ENCODE data around the gene SBNO2.

The SBNO2 gene

DNA sequence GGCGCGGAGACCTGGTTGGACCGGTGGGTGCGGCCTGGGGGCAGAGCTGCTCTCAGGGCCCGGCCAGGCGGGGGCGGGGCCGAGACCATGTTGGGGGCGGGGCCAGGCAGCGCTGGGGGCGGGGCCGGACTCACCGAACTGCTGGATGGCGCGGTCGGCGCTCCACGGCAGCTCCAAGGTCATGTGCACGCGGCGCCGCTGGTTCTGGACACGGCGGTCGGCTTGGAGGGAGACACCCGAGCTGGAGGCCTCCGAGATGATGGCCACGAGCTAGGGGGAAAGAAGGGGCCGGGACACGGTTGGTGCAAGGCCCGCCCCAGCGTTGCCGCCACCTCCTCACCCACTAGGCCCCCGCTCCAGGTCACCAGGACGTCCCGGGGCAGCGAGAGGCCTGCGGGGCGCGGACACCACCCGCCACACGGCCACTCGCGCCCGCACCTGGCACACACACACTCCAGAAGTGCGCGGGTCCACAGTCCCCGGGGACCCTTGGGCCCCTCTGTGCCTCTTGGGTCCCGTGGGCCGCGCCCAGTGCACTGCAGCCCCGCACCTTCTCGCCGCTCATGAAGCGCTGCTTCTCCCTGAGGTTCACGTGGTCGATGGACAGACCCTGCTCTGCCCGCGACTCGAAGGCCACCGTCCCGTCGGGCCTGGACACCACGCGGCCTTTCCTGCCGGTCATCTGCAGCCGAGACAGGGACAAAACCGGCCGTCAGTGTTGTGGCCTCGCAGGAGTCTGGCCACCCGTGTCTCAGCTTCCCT lies 61.6 kb downstream of the SBNO2 start:
- TF ChIP-seq, protein P1, sequence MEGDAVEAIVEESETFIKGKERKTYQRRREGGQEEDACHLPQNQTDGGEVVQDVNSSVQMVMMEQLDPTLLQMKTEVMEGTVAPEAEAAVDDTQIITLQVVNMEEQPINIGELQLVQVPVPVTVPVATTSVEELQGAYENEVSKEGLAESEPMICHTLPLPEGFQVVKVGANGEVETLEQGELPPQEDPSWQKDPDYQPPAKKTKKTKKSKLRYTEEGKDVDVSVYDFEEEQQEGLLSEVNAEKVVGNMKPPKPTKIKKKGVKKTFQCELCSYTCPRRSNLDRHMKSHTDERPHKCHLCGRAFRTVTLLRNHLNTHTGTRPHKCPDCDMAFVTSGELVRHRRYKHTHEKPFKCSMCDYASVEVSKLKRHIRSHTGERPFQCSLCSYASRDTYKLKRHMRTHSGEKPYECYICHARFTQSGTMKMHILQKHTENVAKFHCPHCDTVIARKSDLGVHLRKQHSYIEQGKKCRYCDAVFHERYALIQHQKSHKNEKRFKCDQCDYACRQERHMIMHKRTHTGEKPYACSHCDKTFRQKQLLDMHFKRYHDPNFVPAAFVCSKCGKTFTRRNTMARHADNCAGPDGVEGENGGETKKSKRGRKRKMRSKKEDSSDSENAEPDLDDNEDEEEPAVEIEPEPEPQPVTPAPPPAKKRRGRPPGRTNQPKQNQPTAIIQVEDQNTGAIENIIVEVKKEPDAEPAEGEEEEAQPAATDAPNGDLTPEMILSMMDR (conservative IDR thresholded peaks at IDR 0.05; ENCODE audit: low read depth, low read length) = no peak
- Histone ChIP-seq H3K27ac (no peak overlapping the region), H3K4me3 (IDR thresholded peaks at IDR 0.05; ENCODE audit: insufficient read depth, low read depth, low read length) (no peak overlapping the region), H3K27me3 (ENCODE audit: insufficient read depth, low read depth) (no peaks in the 10 kb centered on the region), H3K4me1 (ENCODE audit: low read depth, poor library complexity, severe bottlenecking) (no peaks in the 10 kb centered on the region), H3K4me2 (no peak overlapping the region), H3K79me2 (ENCODE audit: insufficient read depth, low read depth) (no peaks in the 10 kb centered on the region), H3K9ac (no peak overlapping the region), H3K36me3 (ENCODE audit: insufficient read depth) (no peaks in the 10 kb centered on the region), H4K20me1 (ENCODE audit: insufficient read depth) (no peaks in the 10 kb centered on the region), H2AFZ (ENCODE audit: low read depth) (no peak overlapping the region)

- H3K27ac ChIP-seq = no peak overlapping the region
- no peak overlapping the region for H3K4me2 ChIP-seq
- H3K27me3 ChIP-seq (ENCODE audit: insufficient read depth, low read depth) = no peaks in the 10 kb centered on the region
- H3K9ac ChIP-seq = no peak overlapping the region
- H2AFZ ChIP-seq (ENCODE audit: low read depth) = no peak overlapping the region
- H3K36me3 ChIP-seq (ENCODE audit: insufficient read depth) = no peaks in the 10 kb centered on the region
- no peaks in the 10 kb centered on the region for H3K79me2 ChIP-seq (ENCODE audit: insufficient read depth, low read depth)
- TF ChIP-seq, protein P1 (conservative IDR thresholded peaks at IDR 0.05; ENCODE audit: low read depth, low read length) = no peak
- no peaks in the 10 kb centered on the region for H3K4me1 ChIP-seq (ENCODE audit: low read depth, poor library complexity, severe bottlenecking)
- no peaks in the 10 kb centered on the region for H4K20me1 ChIP-seq (ENCODE audit: insufficient read depth)
- H3K4me3 ChIP-seq (IDR thresholded peaks at IDR 0.05; ENCODE audit: insufficient read depth, low read depth, low read length) = no peak overlapping the region
Observed at GRCh38 chr19:1111641-1112267, 62.3 kb downstream of the SBNO2 start.

DNA sequence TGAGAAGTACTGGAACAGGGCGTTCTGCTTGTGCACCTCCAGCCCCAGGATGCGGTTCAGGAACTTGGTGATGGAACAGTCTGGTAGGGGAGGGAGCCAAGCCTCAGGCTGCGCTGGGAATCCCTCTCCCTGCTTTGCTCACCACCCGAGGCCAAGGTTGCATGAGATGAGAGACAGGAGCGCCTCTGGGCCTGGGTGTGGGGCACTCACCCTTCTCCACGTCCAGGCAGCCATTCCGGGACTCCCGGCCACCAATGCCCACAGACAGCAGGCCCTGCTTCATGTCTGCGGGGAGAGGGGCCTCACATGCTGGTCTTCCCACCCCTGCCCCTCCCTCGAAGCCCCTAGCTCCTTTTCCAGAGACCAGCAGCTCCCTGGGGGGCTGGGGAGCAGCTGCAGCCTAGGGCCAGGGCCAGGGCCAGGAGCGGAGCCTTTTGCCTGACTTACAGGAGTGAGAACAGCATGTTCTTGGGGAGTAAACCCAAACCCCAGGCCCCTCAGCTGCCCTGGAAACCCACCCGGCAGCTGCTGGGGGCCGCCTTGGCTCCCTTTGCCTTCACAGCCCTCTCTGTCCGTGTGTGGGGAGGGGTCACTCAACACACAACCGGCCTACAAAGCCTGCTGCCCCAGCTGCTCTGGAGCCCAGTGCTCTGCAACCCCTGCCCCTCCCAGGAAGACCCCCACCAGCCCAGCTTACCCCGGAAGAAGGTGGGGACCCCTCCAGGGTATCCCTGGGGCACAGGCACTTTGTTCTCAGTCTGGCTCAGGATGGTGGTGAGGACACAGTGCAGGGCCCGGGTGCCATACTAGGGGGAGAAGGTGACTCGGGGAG lies 63.0 kb downstream of the SBNO2 start:
- TF ChIP-seq, protein P1 (conservative IDR thresholded peaks at IDR 0.05; ENCODE audit: low read depth, low read length) = no peak
- Histone ChIP-seq H3K36me3 (ENCODE audit: insufficient read depth) (no peaks in the 10 kb centered on the region), H3K27ac (no peak overlapping the region), H3K4me2 (no peak overlapping the region), H2AFZ (ENCODE audit: low read depth) (no peak overlapping the region), H3K79me2 (ENCODE audit: insufficient read depth, low read depth) (no peaks in the 10 kb centered on the region), H3K27me3 (ENCODE audit: insufficient read depth, low read depth) (no peaks in the 10 kb centered on the region), H4K20me1 (ENCODE audit: insufficient read depth) (no peaks in the 10 kb centered on the region), H3K9ac (no peak overlapping the region), H3K4me1 (ENCODE audit: low read depth, poor library complexity, severe bottlenecking) (no peaks in the 10 kb centered on the region), H3K4me3 (IDR thresholded peaks at IDR 0.05; ENCODE audit: insufficient read depth, low read depth, low read length) (no peak overlapping the region)

GRCh38 chr19:1109697-1110671 lies 64.1 kb downstream of the SBNO2 start:
- no peak overlapping the region for H3K4me3 ChIP-seq (IDR thresholded peaks at IDR 0.05; ENCODE audit: insufficient read depth, low read depth, low read length)
- H3K27me3 ChIP-seq (ENCODE audit: insufficient read depth, low read depth) = no peaks in the 10 kb centered on the region
- H4K20me1 ChIP-seq (ENCODE audit: insufficient read depth) = no peaks in the 10 kb centered on the region
- H2AFZ ChIP-seq (ENCODE audit: low read depth) = no peak overlapping the region
- H3K4me1 ChIP-seq (ENCODE audit: low read depth, poor library complexity, severe bottlenecking) = no peaks in the 10 kb centered on the region
- H3K36me3 ChIP-seq (ENCODE audit: insufficient read depth) = no peaks in the 10 kb centered on the region
- H3K4me2 ChIP-seq = no peak overlapping the region
- H3K9ac ChIP-seq = no peak overlapping the region
- no peak overlapping the region for H3K27ac ChIP-seq
- TF ChIP-seq, protein P1 (conservative IDR thresholded peaks at IDR 0.05; ENCODE audit: low read depth, low read length) = no peak
- H3K79me2 ChIP-seq (ENCODE audit: insufficient read depth, low read depth) = no peaks in the 10 kb centered on the region

All from KMS-11 (cell line).